Heart left ventricle (tissue), 16 donors: ENCODE results near the gene CDK6. TPM values are rescaled to one million over a fixed set of nuclear protein-coding genes. Genes with fewer than 3 reads are reported as not detected.
"Not testable (repeated sequence)": the region's sequence is repeated elsewhere in the genome, so short reads cannot be mapped to it uniquely, and the experiment has no call there.

Experiments
- ATAC-seq, 4 donors: fragments of 200-7000 bp; cut with Tn5 transposase; one replicate each; pipeline ENCODE4 v1.9.1; 2020 to 2022; ENCODE audit warnings: moderate library complexity in 4 of 4, mild to moderate bottlenecking in 3 of 4, moderate number of reproducible peaks in 1 of 4
- DNase-seq, 5 donors: peaks; one replicate each; pipeline ENCODE4 v3.0.0-alpha.2; 2020
- H3K27ac ChIP-seq, 12 donors: fragments of 200-600 bp; sonication (generic) in 4 of 12; one replicate each; pipeline versions ENCODE4 v1.5.0 to v1.8.0; 2016 to 2022; ENCODE audit warnings: mild to moderate bottlenecking in 2 of 12
- H3K27me3 ChIP-seq, 9 donors: fragments of 200-600 bp; sonication (generic) in 2 of 9; one replicate each; pipeline versions ENCODE4 v1.5.1 to v1.8.0; 2016 to 2022; ENCODE audit warnings: mild to moderate bottlenecking in 3 of 9
- H3K36me3 ChIP-seq, 9 donors: fragments of 200-600 bp; sonication (generic) in 2 of 9; one replicate each; pipeline versions ENCODE4 v1.5.0 to v1.8.0; 2018 to 2022; ENCODE audit warnings: mild to moderate bottlenecking in 2 of 9
- H3K4me1 ChIP-seq, 12 donors: fragments of 200-600 bp; sonication (generic) in 4 of 12; one replicate each; pipeline versions ENCODE4 v1.5.0 to v1.8.0; 2016 to 2022; ENCODE audit warnings: mild to moderate bottlenecking in 3 of 12
- H3K4me3 ChIP-seq, 12 donors: fragments of 200-600 bp; sonication (generic) in 4 of 12; one replicate each; pipeline versions ENCODE4 v1.5.0 to v1.8.0; 2017 to 2022; ENCODE audit warnings: mild to moderate bottlenecking in 9 of 12, moderate library complexity in 4 of 12
- H3K9me3 ChIP-seq, 12 donors: fragments of 200-600 bp; sonication (generic) in 4 of 12; one replicate each; pipeline versions ENCODE4 v1.5.0 to v1.8.0; 2016 to 2022; ENCODE audit warnings: mild to moderate bottlenecking in 1 of 12
- CTCF ChIP-seq, 12 donors: fragments of 200-600 bp; sonication (generic) in 4 of 12; IDR thresholded peaks; one replicate each; pipeline versions ENCODE4 v1.5.0 to v1.8.0; 2018 to 2022; ENCODE audit warnings: antibody characterized with exemption in 12 of 12, mild to moderate bottlenecking in 5 of 12
- POLR2A ChIP-seq, 2 donors: fragments of 450-650 bp; IDR thresholded peaks; one replicate each; pipeline ENCODE4 v1.6.1; 2017; ENCODE audit warnings: antibody characterized with exemption in 2 of 2, mild to moderate bottlenecking in 2 of 2, moderate library complexity in 2 of 2
- WGBS, 4 donors: extraction: QIAGEN DNeasy Blood & Tissue Kit in 2 of 4; methylation state at CpG; one replicate each; pipeline versions ENCODE4 v1.1.5 to v1.1.7; 2013 to 2018; 5-methylcytosine and 5-hydroxymethylcytosine counted together
- intact Hi-C, 10 donors: fragments of 100-400 bp; cut with DNase I; formaldehyde crosslinking; loops; one replicate each; pipeline versions ENCODE4 v1.11.1 to v1.14.2; 2022
- polyA plus RNA-seq, 2 donors: library from polyadenylated mRNA; stranded (reverse); fragments of 200-250 nt; gene quantifications; one replicate each; pipeline ENCODE4 v1.2.3, GENCODE V29; 2013
- total RNA-seq, 9 donors: library from RNA; depleted of rRNA in 2 of 9; stranded (reverse); fragments of >200 nt in 2 of 9; fragmentation: NEBNext Ultra II Directional in 3 of 9; extraction: Animal tissue kit (Norgen Biotek cat#: 25700) in 3 of 9; gene quantifications; one replicate each; pipeline versions ENCODE4 v1.1.0 to v1.2.4, GENCODE V29; 2016 to 2023
- donor health status: ischemic (EF 13 %, LVEDD 7.1; RV severe dilation, severe dysfunction).
- donor health status: healthy with polysubstance abuse.
- donor health status: DM: no; HTN: yes; CAD: no.
- donor health status: DM: no; HTN: no; CAD: no.
- donor health status: ischemic (EF 25% LVEDD 6.9; RV normal size, moderate dysfunction).
- donor health status: ischemic (EF 25% LVEDD 5.7; RV mildly dilated, moderate dysfunction).
- donor health status: healthy.
- donor health status: DM: yes; HTN: yes; CAD: no.
- donor health status: ischemic (EF 35%, LVEDD 5.7; RV mildly dilated, moderate dysfunction).
- donor health status: nonischemic (EF 11% LVEDD 7.7; RV severe dilation, severe dysfunction).
- donor health status: DM: yes; HTN: yes; CAD: no.
- donor health status: PGD.
- donor health status: ischemic (EF 29% LVEDD 5.4; RV normal size, mild dysfunction).
- donor health status: nonischemic (EF 23%, LVEDD 6.1; RV moderate dilation, normal function).

CDK6 gene
- total and polyA plus RNA-seq, 11 donors: 2.2 to 40.5 (median 18.7) TPM

- peaks cover 0 to 35% (median 8%) of the 10 kb centered on the region in 12 donors for H3K4me1 ChIP-seq
- DNase-seq (no peak), ATAC-seq (no peak)
- intact Hi-C loops: no loop called here
- no peaks in the 10 kb centered on the region for H3K27me3 ChIP-seq
- no peak overlapping the region for H3K27ac ChIP-seq
- no peak overlapping the region for H3K4me3 ChIP-seq
- H3K9me3 ChIP-seq: no peaks in the 10 kb centered on the region
- TF ChIP-seq POLR2A (IDR thresholded peaks at IDR 0.05) (no peak), CTCF (IDR thresholded peaks at IDR 0.05) (no peak)
- peaks cover 0 to 3% (median 0%) of the 10 kb centered on the region in 9 donors for H3K36me3 ChIP-seq
Measured at GRCh38 chr7:92761391-92762097, 74.8 kb downstream of the CDK6 start.

- intact Hi-C loops: no loop called here
- Histone ChIP-seq H3K4me3 (no peak overlapping the region), H3K36me3 (peaks cover 0 to 3% (median 0%) of the 10 kb centered on the region in 9 donors), H3K27me3 (no peaks in the 10 kb centered on the region), H3K9me3 (no peaks in the 10 kb centered on the region), H3K4me1 (peaks cover 0 to 33% (median 0%) of the 10 kb centered on the region in 12 donors), H3K27ac (no peak overlapping the region)
- DNase-seq (no peak), ATAC-seq (no peak)
- WGBS, 4 donors: 88 to 95% (median 92%) methylated on average over 2 of the region's 2 CpGs
- TF ChIP-seq CTCF (IDR thresholded peaks at IDR 0.05): no peak
- TF ChIP-seq POLR2A (IDR thresholded peaks at IDR 0.05): no peak
Measured at GRCh38 chr7:92758796-92759431, 77.5 kb downstream of the CDK6 start.

GRCh38 chr7:92757311-92757910 lies 79.0 kb downstream of the CDK6 start:
- intact Hi-C loops, DNase-seq, H3K27ac ChIP-seq, ATAC-seq, H3K27me3 ChIP-seq, H3K9me3 ChIP-seq, H3K4me3 ChIP-seq, H3K36me3 ChIP-seq: not testable (repeated sequence)
- 89 to 99% (median 92%) methylated on average over 3 of the region's 3 CpGs for WGBS, 4 donors
- H3K4me1 ChIP-seq: peaks cover 0 to 31% (median 0%) of the 10 kb centered on the region in 12 donors

GRCh38 chr7:92755680-92756079 lies 80.7 kb downstream of the CDK6 start:
- no peak for TF ChIP-seq CTCF (IDR thresholded peaks at IDR 0.05)
- TF ChIP-seq POLR2A (IDR thresholded peaks at IDR 0.05): no peak
- H3K4me1 ChIP-seq: peaks cover 0 to 30% (median 1%) of the 10 kb centered on the region in 12 donors
- intact Hi-C loops: no loop called here
- WGBS, 4 donors: 74 to 81% (median 77%) methylated on average over 4 of the region's 4 CpGs
- no peak overlapping the region for H3K27ac ChIP-seq
- no peaks in the 10 kb centered on the region for H3K27me3 ChIP-seq
- DNase-seq: no peak
- H3K4me3 ChIP-seq: no peak overlapping the region
- no peak for ATAC-seq
- no peaks in the 10 kb centered on the region for H3K9me3 ChIP-seq
- H3K36me3 ChIP-seq: peaks cover 0 to 3% (median 0%) of the 10 kb centered on the region in 9 donors
